Panc1 (cell line): ENCODE measurements around the gene SELENBP1.

ENCODE experiments used
- POLR2AphosphoS5 ChIP-seq: IDR thresholded peaks from 2 replicates; pipeline ENCODE4 v1.6.1; 2012; ENCODE audit warnings: mild to moderate bottlenecking, low read depth, low read length, moderate library complexity
- SIN3A ChIP-seq: IDR thresholded peaks from 2 replicates; pipeline ENCODE4 v1.6.1; 2012; ENCODE audit warnings: low read depth, mild to moderate bottlenecking, low read length, moderate library complexity, borderline replicate concordance; ENCODE audit not compliant: insufficient read depth
- TCF7L2 ChIP-seq: IDR thresholded peaks from 2 replicates; pipeline ENCODE4 v1.6.1; 2011; ENCODE audit warnings: mild to moderate bottlenecking, low read depth, low read length, inconsistent platforms
- TF ChIP-seq, protein P1 (sequence below): fragments of 450-650 bp; IDR thresholded peaks from 2 replicates; pipeline ENCODE4 v1.5.1; 2017; ENCODE audit warnings: mild to moderate bottlenecking
- TF ChIP-seq, protein P2 (sequence below), 2 experiments: IDR thresholded peaks; 2 replicates each; pipeline ENCODE4 v1.6.1; 2011 to 2012; ENCODE audit warnings: low read depth in 2 of 2, control low read depth in 1 of 2, low read length in 1 of 2, mild to moderate bottlenecking in 1 of 2, moderate library complexity in 1 of 2; ENCODE audit not compliant: insufficient read depth in 1 of 2

DNA sequence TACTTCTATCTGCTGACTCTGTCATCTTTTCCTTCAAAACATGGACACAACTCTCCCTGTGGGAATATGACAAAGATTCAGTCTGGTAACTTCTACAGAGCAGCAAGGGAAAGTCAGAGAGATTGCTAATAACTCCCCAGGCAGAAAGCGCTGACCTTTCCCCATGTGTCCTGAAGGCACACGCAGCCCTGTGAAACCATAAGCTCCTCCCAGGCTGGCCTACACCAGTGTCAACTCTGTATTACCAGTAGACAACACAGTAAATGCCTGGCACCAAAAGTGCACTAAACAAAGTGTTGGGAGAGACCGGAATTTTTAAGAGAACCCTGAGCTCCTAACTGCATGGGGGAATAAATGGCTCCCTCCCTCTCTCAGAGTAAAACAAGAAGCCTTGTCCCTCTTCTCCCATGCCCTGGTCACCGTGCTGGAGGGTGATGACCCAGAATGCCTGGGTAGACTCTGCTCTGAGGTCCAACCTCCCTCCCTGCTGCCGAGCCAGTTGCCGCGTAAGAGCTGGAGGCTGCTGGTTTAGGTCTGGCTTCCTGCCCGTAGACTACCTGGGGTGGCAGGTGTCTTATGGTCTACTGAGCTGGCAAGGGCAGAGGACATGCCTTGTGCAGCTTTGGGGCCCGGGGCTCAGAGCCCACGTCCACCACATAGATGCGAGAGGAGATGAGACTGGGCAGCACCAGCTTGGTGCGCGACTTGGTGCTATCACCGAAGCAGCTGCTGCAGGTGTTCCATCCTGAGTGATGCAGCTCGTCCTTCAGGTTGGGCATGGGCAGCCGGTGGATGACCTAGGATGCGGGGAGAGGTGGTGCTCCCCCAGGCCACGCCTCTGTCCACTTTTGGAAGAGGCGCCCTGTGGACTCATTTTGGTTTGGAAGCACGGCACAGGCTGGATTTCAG lies 3.9 kb downstream of the SELENBP1 start:
- TF ChIP-seq, protein P1, sequence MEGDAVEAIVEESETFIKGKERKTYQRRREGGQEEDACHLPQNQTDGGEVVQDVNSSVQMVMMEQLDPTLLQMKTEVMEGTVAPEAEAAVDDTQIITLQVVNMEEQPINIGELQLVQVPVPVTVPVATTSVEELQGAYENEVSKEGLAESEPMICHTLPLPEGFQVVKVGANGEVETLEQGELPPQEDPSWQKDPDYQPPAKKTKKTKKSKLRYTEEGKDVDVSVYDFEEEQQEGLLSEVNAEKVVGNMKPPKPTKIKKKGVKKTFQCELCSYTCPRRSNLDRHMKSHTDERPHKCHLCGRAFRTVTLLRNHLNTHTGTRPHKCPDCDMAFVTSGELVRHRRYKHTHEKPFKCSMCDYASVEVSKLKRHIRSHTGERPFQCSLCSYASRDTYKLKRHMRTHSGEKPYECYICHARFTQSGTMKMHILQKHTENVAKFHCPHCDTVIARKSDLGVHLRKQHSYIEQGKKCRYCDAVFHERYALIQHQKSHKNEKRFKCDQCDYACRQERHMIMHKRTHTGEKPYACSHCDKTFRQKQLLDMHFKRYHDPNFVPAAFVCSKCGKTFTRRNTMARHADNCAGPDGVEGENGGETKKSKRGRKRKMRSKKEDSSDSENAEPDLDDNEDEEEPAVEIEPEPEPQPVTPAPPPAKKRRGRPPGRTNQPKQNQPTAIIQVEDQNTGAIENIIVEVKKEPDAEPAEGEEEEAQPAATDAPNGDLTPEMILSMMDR, result no peak
- TF ChIP-seq, protein P2, sequence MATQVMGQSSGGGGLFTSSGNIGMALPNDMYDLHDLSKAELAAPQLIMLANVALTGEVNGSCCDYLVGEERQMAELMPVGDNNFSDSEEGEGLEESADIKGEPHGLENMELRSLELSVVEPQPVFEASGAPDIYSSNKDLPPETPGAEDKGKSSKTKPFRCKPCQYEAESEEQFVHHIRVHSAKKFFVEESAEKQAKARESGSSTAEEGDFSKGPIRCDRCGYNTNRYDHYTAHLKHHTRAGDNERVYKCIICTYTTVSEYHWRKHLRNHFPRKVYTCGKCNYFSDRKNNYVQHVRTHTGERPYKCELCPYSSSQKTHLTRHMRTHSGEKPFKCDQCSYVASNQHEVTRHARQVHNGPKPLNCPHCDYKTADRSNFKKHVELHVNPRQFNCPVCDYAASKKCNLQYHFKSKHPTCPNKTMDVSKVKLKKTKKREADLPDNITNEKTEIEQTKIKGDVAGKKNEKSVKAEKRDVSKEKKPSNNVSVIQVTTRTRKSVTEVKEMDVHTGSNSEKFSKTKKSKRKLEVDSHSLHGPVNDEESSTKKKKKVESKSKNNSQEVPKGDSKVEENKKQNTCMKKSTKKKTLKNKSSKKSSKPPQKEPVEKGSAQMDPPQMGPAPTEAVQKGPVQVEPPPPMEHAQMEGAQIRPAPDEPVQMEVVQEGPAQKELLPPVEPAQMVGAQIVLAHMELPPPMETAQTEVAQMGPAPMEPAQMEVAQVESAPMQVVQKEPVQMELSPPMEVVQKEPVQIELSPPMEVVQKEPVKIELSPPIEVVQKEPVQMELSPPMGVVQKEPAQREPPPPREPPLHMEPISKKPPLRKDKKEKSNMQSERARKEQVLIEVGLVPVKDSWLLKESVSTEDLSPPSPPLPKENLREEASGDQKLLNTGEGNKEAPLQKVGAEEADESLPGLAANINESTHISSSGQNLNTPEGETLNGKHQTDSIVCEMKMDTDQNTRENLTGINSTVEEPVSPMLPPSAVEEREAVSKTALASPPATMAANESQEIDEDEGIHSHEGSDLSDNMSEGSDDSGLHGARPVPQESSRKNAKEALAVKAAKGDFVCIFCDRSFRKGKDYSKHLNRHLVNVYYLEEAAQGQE (IDR thresholded peaks at IDR 0.05; ENCODE audit: insufficient read depth in 1 of 2, low read depth in 2 of 2, low read length in 1 of 2), result no peak
- no peak for TF ChIP-seq POLR2AphosphoS5
- TF ChIP-seq SIN3A, result no peak
- no peak for TF ChIP-seq TCF7L2
